Measurements from ENCODE around the gene COMMD8.

DNA sequence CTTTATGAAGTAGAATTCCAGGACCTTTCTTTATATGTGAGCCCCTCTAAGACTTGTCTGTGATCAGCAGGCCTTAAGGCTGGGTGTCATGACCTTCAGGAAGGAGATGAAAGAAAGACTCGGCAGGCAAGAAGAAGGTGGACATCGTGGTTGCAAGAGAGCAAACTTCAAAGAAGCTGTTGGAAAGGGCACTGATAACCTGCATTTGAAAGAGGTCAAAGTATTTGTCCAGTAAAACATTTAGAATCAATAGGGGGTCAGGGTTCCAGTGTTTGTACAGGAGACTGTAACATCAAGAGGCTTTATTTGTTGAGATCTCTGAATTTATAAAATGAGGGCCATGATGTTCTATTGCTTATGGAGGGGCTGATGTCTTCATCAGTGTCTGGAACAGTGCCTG, 44.2 kb downstream of the COMMD8 start:
- TF ChIP-seq, protein P1, sequence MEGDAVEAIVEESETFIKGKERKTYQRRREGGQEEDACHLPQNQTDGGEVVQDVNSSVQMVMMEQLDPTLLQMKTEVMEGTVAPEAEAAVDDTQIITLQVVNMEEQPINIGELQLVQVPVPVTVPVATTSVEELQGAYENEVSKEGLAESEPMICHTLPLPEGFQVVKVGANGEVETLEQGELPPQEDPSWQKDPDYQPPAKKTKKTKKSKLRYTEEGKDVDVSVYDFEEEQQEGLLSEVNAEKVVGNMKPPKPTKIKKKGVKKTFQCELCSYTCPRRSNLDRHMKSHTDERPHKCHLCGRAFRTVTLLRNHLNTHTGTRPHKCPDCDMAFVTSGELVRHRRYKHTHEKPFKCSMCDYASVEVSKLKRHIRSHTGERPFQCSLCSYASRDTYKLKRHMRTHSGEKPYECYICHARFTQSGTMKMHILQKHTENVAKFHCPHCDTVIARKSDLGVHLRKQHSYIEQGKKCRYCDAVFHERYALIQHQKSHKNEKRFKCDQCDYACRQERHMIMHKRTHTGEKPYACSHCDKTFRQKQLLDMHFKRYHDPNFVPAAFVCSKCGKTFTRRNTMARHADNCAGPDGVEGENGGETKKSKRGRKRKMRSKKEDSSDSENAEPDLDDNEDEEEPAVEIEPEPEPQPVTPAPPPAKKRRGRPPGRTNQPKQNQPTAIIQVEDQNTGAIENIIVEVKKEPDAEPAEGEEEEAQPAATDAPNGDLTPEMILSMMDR (IDR thresholded peaks at IDR 0.05): no peak
- no peak for TF ChIP-seq POLR2A (IDR thresholded peaks at IDR 0.05)
